ENCODE data around the gene PHF1.

- TF ChIP-seq, protein P1, sequence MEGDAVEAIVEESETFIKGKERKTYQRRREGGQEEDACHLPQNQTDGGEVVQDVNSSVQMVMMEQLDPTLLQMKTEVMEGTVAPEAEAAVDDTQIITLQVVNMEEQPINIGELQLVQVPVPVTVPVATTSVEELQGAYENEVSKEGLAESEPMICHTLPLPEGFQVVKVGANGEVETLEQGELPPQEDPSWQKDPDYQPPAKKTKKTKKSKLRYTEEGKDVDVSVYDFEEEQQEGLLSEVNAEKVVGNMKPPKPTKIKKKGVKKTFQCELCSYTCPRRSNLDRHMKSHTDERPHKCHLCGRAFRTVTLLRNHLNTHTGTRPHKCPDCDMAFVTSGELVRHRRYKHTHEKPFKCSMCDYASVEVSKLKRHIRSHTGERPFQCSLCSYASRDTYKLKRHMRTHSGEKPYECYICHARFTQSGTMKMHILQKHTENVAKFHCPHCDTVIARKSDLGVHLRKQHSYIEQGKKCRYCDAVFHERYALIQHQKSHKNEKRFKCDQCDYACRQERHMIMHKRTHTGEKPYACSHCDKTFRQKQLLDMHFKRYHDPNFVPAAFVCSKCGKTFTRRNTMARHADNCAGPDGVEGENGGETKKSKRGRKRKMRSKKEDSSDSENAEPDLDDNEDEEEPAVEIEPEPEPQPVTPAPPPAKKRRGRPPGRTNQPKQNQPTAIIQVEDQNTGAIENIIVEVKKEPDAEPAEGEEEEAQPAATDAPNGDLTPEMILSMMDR (IDR thresholded peaks at IDR 0.05): no peak
- TF ChIP-seq EZH2 (IDR thresholded peaks at IDR 0.05; ENCODE audit: borderline replicate concordance, insufficient read depth, low read depth, low read length, poor library complexity, severe bottlenecking): no peak
Measured at GRCh38 chr6:33380272-33380981, 30.4 kb upstream of the PHF1 start.

Measured in B cell (primary cell).